GM12878 (cell line): ENCODE data around the gene CHRNA9. TPM values are rescaled to one million over a fixed set of nuclear protein-coding genes. Genes with fewer than 3 reads are reported as not detected.
"Not testable (repeated sequence)": the region's sequence is repeated elsewhere in the genome, so short reads cannot be mapped to it uniquely, and the experiment has no call there.

Source experiments
- ATAC-seq: fragments of 200-7000 bp; cut with Tn5 transposase; 3 replicates; pipeline ENCODE4 v1.9.1; 2020; ENCODE audit warnings: mild to moderate bottlenecking, moderate library complexity
- BruUV-seq: library from RNA; stranded (reverse); fragments of 400-500 nt; replicated peaks from 2 replicates; lab custom pipeline; 2021; lab: Mats Ljungman, UMichigan
- CTCF ChIA-PET: fragments of 300-600 bp; sonication (Branson Sonifier 250); formaldehyde crosslinking; extraction: SDS; loops from one replicate; lab custom pipeline; 2021; ENCODE audit warnings: inconsistent platforms; lab: Yijun Ruan, JAX
- POLR2A ChIA-PET: fragments of 350-600 bp; formaldehyde crosslinking; extraction: SDS; loops from one replicate; lab custom pipeline; 2021; ENCODE audit warnings: inconsistent platforms; lab: Charles Lee
- RAD21 ChIA-PET: fragments of 300-600 bp; sonication (Branson Sonifier 250); formaldehyde crosslinking; loops from one replicate; lab custom pipeline; 2023; ENCODE audit warnings: antibody characterized with exemption; ENCODE audit not compliant: unreplicated experiment; lab: Charles Lee
- SMC1A ChIA-PET: fragments of 300-600 bp; sonication (Branson Sonifier 250); formaldehyde crosslinking; loops from one replicate; lab custom pipeline; 2023; ENCODE audit not compliant: unreplicated experiment, uncharacterized antibody; lab: Charles Lee
- DNase-seq: peaks from one replicate; pipeline ENCODE4 v3.0.0-alpha.2; 2011; ENCODE audit warnings: low read depth, low spot score
- FAIRE-seq: peaks from 3 replicates; lab custom pipeline; 2011; peaks lifted over from hg19 to GRCh38; lab: Jason Lieb, UNC
- H2AFZ ChIP-seq: 2 replicates; pipeline ENCODE4 v1.6.0; 2011; ENCODE audit warnings: low read depth, low read length, control low read depth; ENCODE audit not compliant: control insufficient read depth
- H3K27ac ChIP-seq: 2 replicates; pipeline ENCODE4 v1.5.1; 2011; ENCODE audit warnings: control low read depth; ENCODE audit not compliant: control insufficient read depth, insufficient read depth
- H3K27me3 ChIP-seq, 2 experiments: replicated peaks in 1 of 2; 2 replicates each; pipeline versions ENCODE4 v1.6.0 to v1.6.1; 2011; ENCODE audit warnings: low read length in 1 of 2; ENCODE audit not compliant: control insufficient read depth in 2 of 2, insufficient read depth in 2 of 2
- H3K36me3 ChIP-seq, 2 experiments: 2 replicates each; pipeline ENCODE4 v1.5.1; 2011; ENCODE audit warnings: low read length in 1 of 2; ENCODE audit not compliant: control insufficient read depth in 2 of 2, insufficient read depth in 2 of 2
- H3K4me1 ChIP-seq: 2 replicates; pipeline ENCODE4 v1.6.1; 2011; ENCODE audit warnings: mild to moderate bottlenecking, low read length, moderate library complexity, mixed read lengths; ENCODE audit not compliant: control insufficient read depth, insufficient read depth
- H3K4me2 ChIP-seq: 2 replicates; pipeline ENCODE4 v1.6.0; 2011; ENCODE audit warnings: control low read depth; ENCODE audit not compliant: control insufficient read depth, insufficient read depth
- H3K4me3 ChIP-seq: fragments of 200-600 bp; sonication (generic); 2 replicates; pipeline ENCODE4 v1.5.1; 2016
- H3K79me2 ChIP-seq: 2 replicates; pipeline ENCODE4 v1.6.0; 2011; ENCODE audit warnings: low read length; ENCODE audit not compliant: control insufficient read depth, insufficient read depth
- H3K9ac ChIP-seq: 2 replicates; pipeline ENCODE4 v1.8.0; 2011; ENCODE audit warnings: low read length, control low read depth, mixed read lengths; ENCODE audit not compliant: control insufficient read depth, insufficient read depth
- H3K9me3 ChIP-seq: replicated peaks from 3 replicates; pipeline ENCODE4 v1.5.1; 2011; ENCODE audit warnings: mild to moderate bottlenecking, low read length; ENCODE audit not compliant: control insufficient read depth, insufficient read depth
- H4K20me1 ChIP-seq: 2 replicates; pipeline ENCODE4 v1.6.0; 2011; ENCODE audit not compliant: control insufficient read depth, insufficient read depth
- CHD4 ChIP-seq: fragments of 200-600 bp; sonication (generic); IDR thresholded peaks from 2 replicates; pipeline ENCODE4 v1.6.1; 2016; ENCODE audit warnings: mild to moderate bottlenecking
- MXI1 ChIP-seq: fragments of 150-350 bp; IDR thresholded peaks from 2 replicates; pipeline ENCODE4 v1.6.1; 2011; ENCODE audit warnings: low read depth, mild to moderate bottlenecking, inconsistent platforms, low read length, improper control_type of control experiment
- NFIC ChIP-seq: IDR thresholded peaks from 2 replicates; pipeline ENCODE4 v1.6.1; 2012; ENCODE audit warnings: low read depth, mild to moderate bottlenecking, inconsistent platforms, low read length, moderate library complexity
- RELA ChIP-seq: fragments of 450-650 bp; IDR thresholded peaks from 2 replicates; pipeline ENCODE4 v1.8.0; 2014; ENCODE audit warnings: borderline replicate concordance; ENCODE audit not compliant: partially characterized antibody
- WGBS: methylation state at CpG from one replicate; pipeline ENCODE4 v1.1.6; 2016; ENCODE audit warnings: low lambda C conversion rate; ENCODE audit not compliant: insufficient replicate concordance, insufficient coverage; ENCODE audit errors: missing lambda C conversion rate; 5-methylcytosine and 5-hydroxymethylcytosine counted together
- in situ Hi-C: fragments of 300-500 bp; cut with MboI; formaldehyde crosslinking; loops from 9 replicates; pipeline ENCODE4 v1.14.3; 2018; ENCODE audit warnings: mixed read lengths
- intact Hi-C: fragments of 100-400 bp; cut with micrococcal nuclease; formaldehyde crosslinking; loops from one replicate; pipeline ENCODE4 v1.14.2; 2022; ENCODE audit not compliant: unreplicated experiment
- polyA plus RNA-seq, 11 experiments: library from polyadenylated mRNA; depleted of rRNA in 4 of 11; unstranded in 6 of 11; stranded (reverse) in 5 of 11; fragments of >200 nt; fragmentation: Nextera tagmentation in 4 of 11; fragmentation: Illumina TruSeq in 1 of 11; extraction: Ambion mirVana in 4 of 11; extraction: Trizol in 1 of 11; gene quantifications; 1 replicate in 1 of 11; 2 replicates in 10 of 11; pipeline versions ENCODE4 v1.2.1 to v1.2.3, GENCODE V29; 2011 to 2016; ENCODE audit warnings: inconsistent platforms in 2 of 11, missing spikeins in 2 of 11, low read depth in 1 of 11
- total RNA-seq, 4 experiments: library from RNA; depleted of rRNA in 3 of 4; stranded (reverse); fragments of >200 nt in 3 of 4; fragmentation: Illumina TruSeq in 1 of 4; extraction: Trizol in 1 of 4; gene quantifications; 2 replicates each; pipeline versions ENCODE4 v1.2.1 to v1.2.3, GENCODE V29; 2013 to 2021

The CHRNA9 gene
- total and polyA plus RNA-seq, 10 of the 15 experiments (the other 5 are each of a cell fraction or from before 2014, with no cell fraction given), result 0.05 to 0.09 (median 0.08) TPM; not detected in 7

DNA sequence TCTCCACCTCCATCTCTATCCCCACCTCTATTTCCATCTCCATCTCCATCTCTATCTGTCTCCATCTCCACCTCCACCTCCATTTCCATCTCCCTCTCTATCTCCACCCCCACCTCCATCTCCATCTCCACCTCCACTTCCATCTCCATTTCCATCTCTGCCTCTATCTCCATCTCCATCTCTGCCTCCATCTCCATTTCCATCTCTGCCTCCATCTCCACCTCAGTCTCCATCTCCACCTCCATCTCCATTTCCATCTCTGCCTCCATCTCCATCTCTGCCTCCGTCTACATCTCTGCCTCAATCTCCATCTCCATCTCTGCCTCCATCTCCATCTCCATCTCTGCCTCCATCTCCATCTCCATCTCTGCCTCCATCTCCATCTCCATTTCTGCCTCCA, 40.8 kb upstream of the CHRNA9 start:
- Histone ChIP-seq H3K27me3 (no peaks in the 10 kb centered on the region), H3K27ac (no peak overlapping the region)
- SMC1A ChIA-PET, result interaction anchor here (0.6 to 1.9 kb wide), 2 partner anchors 41 to 63 kb away, joined by 3 to 7 read pairs; no protein-coding TSS in a partner anchor
- TF ChIP-seq RELA (no peak), MXI1 (no peak), CHD4 (no peak), NFIC (no peak)
- TF ChIP-seq, all 136 proteins: peak for 0
- Histone ChIP-seq H3K36me3 (no peaks in the 10 kb centered on the region), H2AFZ (no peak overlapping the region), H3K4me2 (no peak overlapping the region), H3K9ac (no peak overlapping the region), H3K79me2 (no peaks in the 10 kb centered on the region), H3K4me1 (peaks cover 12% of the 10 kb centered on the region), H4K20me1 (no peaks in the 10 kb centered on the region), H3K4me3 (no peak overlapping the region), H3K9me3 (peaks cover 7% of the 10 kb centered on the region)
- no TSS peak for BruUV-seq
- RAD21 ChIA-PET, result no interaction called here
- POLR2A ChIA-PET, result no interaction called here
- in situ Hi-C loops (no loop called here), intact Hi-C loops (no loop called here)
- ATAC-seq, result no peak
- CTCF ChIA-PET, result no interaction called here
- no peak for FAIRE-seq
- 82% methylated on average over 1 of the region's 1 CpG for WGBS
- DNase-seq, result no peak

DNA sequence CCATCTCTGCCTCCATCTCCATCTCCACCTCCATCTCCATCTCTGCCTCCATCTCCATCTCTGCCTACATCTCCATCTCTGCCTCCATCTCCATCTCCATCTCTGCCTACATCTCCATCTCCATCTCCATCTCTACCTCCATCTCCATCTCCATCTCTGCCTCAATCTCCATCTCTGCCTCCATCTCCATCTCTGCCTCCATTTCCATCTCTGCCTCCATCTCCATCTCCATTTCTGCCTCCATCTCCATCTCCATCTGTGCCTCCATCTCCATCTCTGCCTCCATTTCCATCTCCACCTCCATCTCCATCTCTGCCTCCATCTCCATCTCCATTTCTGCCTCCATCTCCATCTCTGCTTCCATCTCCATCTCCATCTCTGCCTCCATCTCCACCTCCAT, 40.1 kb upstream of the CHRNA9 start:
- H3K9me3 ChIP-seq, H3K79me2 ChIP-seq, H2AFZ ChIP-seq, SMC1A ChIA-PET, DNase-seq, RAD21 ChIA-PET, H3K9ac ChIP-seq, BruUV-seq, H3K27ac ChIP-seq, H3K36me3 ChIP-seq, CTCF ChIA-PET, H3K4me1 ChIP-seq, intact Hi-C loops, H3K27me3 ChIP-seq, ATAC-seq, H4K20me1 ChIP-seq, H3K4me3 ChIP-seq, H3K4me2 ChIP-seq, POLR2A ChIA-PET, in situ Hi-C loops: not testable (repeated sequence)
- FAIRE-seq, result peak; percentile 27
